Fibroblast of skin of right biceps (primary cell): ENCODE measurements around the gene URB1.
"Not testable (repeated sequence)": the region's sequence is repeated elsewhere in the genome, so short reads cannot be mapped to it uniquely, and the experiment has no call there.

Experiments used
- DNase-seq: peaks from one replicate; pipeline ENCODE4 v3.0.0-alpha.2; 2013

URB1 gene

DNA sequence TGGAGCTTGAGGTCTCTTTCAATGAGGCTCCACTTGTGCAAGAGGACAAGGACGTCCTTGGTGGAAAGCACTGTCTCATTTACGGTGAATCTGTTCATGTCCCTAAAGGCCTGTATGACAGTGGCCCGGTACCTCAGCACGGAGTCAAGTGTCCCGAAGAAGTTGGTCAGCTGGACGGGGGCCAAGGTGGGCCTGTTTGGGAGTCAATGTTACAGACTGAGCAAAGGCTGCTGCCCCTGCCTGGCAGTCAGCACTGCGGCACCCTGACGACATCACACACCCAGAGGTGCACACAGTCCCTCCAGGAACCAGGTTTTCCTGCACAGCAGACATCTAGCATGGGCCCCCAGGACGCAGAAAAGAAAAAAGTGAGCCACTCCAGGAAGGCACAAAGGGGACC, 75.1 kb downstream of the URB1 start:
- no peak for DNase-seq

DNA sequence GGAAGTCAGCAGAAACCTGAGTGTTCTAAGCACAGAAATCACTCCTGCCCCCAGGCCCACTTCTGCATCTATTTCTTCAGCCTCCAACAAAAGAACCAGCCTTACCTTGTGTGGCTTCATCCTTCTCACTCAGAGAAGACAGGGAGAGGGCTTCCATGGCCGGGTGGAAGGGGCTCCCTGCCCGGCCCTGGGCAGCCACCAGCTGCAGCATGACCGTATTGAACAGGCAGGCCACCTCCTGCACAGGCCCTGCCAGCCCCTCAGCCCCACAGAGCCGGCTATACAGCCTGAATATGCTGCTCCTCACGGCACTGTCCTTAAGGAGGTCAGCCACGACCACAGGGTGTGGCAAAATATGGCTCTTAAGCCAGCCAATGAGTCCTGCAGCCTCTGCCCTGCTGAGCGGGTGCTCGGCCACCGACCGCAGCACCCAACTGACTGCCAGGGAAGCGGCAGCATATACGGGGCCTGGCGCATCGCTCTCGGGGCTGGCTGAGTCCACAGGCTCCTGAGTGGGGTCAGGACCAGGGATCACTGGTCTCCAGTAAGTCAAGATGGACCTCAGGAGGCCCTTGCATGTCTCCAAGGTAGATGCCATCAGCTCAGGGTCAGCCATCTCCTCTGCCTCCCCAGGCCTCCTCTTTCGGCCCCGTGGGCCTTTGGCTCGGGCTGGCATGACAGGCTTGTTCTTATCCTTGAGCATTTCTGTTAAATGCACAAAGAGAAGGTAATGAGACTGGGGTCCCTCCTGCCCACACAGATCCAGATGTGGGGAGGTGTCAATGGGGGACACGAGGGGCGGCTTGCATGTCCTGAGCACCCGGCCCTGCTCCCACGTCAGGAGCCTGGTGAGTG, 76.2 kb downstream of the URB1 start:
- DNase-seq, result no peak

DNA sequence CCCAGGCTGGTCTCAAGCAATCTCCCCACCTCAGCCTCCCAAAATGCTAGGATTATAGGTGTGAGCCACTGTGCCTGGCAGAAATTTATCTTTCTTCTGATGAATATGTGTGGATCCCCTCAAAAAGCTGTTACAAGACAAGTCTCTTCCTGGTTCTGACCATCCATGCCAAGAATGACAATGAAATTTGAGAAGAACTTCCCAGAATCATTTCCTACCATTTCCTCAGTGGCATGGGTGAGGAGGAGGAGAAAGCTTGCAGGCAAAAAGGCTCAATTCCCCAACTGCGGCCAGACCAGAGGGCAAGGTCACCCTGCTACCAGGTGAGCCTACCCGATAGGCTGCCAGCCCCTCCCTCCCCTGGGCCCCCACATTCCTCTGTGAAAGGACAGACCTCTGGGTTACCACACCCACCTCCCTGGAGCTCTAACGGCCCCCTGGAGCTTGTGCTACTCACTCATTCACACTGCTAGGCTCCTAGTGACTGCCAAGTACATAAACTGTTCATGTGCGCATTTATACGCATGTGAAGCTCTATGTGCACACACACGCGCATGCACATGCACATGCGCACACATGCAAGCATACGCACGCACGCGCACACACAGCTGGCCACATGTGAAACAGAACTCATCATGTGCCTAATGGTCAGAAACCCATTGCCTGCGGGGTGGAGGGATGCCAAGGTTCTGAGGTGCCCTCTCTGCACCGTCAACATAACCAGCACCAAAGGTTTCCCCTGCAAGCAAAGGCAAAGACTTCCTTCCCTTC, 77.1 kb downstream of the URB1 start:
- DNase-seq, result no peak

DNA sequence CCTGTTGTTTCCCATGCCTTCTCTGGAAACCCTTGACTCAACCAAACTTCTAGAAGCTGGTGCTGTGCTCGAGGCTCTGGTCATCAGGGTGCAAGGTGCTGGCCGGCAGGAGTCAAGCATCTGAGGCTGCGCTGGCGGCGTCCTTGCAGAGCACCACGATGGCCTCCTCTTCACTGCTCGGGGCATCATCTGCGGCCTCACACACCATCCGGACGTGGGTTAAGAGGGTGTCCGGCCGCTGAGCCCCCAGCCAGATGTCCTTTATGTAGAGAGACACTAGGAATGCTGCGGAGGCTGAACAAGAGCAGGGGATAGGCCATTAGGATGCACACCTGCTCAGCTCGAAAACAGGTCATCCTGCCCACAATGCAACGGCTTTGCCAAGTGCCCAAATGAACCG, 78.0 kb downstream of the URB1 start:
- no peak for DNase-seq

DNA sequence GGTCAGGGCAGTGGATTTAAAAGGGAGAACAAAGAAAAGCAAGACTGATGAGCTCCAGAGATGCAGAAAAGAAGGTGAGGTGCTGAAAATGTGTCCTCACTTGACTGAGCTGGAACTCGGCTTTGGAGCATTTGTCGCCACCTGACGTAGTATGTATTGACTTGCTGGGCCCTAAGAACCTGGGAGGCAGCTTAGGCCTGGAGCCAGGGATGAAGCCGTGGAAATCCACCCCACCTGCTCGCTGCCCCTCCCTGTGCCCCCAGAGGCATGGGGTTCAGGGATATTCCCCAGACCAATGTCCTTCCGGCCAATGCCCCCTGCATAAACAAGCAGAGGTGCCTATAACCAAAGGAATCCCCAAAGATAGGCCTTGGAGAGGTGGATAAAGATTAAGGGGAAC, 79.8 kb downstream of the URB1 start:
- DNase-seq, result no peak

DNA sequence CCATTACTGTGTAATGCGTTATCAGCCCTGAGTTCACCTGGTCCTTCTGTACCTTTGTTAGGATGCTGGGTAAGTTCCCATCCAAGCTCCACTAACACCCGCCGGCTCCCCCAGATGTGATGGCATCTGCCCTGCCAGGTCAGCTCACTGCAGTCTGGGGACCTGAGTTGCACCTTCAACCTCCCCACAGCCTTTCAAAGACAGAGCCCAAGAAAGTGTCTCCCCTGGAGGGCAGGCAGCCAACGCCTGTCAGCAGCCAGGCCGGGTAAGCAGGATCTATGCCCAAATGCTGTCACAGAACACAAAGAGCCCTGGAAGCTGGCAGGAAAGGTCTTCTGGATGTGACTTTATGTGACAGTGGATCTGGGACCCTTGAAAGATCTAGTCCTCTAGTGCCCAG, 80.5 kb downstream of the URB1 start:
- no peak for DNase-seq

GRCh38 chr21:32311621-32312020, 81.2 kb downstream of the URB1 start:
- no peak for DNase-seq

DNA sequence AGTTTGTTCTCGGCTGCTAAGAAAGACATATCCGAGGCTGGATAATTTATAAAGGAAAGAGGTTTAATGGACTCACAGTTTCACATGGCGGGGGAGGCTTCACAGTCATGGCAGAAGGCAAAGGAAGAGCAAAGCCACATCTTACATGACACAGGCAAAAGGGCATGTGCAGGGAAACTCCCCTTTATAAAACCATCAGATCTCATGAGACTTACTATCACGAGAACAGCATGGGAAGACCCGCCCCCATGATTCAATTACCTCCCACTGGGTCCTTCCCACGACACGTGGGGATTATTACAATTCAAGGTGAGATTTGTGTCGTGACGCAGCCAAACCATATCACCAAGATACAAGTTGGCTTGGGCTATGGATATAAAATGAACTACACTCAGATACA, 81.8 kb downstream of the URB1 start:
- not testable (repeated sequence) for DNase-seq

GRCh38 chr21:32309906-32310460, 82.8 kb downstream of the URB1 start:
- DNase-seq, result no peak

DNA sequence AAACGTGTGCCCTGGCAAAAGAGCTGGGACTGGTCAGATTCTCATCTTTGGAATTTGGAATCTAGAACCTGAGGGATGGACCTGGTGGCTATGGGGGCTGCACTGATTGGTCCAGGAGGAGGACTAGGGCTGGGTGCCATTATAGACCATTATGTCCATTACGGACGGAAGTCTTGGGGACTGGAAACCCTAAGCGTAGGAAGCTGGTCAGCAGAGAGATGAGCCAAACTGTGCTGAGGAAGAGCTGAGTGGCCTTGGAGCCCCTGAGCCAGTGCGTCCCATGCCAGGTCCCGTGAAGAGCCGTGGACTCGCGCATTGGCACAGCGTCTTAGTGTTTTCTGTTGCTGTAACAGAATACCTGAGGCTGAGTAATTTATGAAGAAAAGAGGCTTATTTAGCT, 84.1 kb downstream of the URB1 start:
- DNase-seq, result no peak

DNA sequence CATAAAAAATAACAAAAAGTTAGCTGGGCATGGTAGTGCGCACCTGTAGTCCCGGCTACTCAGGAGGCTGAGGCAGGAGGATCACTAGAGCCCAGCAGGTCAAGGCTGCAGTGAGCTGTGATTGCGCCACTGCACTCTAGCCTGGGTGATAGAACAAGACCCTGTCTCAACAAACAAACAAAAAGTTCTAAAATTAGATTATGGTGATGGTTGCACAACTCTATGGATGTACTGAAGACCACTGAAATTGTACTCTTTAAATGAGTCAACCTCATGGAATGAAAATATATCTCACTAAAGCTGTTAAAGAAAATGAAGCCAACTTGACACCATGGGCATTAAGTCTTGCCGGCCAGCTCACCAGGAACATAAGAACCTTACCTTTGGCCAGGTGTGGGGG, 85.1 kb downstream of the URB1 start:
- peak; percentile 36 for DNase-seq

GRCh38 chr21:32306021-32306780, 86.6 kb downstream of the URB1 start:
- peak; percentile 15 for DNase-seq

- DNase-seq, result no peak
Measured at GRCh38 chr21:32304998-32305397, 87.8 kb downstream of the URB1 start.

DNA sequence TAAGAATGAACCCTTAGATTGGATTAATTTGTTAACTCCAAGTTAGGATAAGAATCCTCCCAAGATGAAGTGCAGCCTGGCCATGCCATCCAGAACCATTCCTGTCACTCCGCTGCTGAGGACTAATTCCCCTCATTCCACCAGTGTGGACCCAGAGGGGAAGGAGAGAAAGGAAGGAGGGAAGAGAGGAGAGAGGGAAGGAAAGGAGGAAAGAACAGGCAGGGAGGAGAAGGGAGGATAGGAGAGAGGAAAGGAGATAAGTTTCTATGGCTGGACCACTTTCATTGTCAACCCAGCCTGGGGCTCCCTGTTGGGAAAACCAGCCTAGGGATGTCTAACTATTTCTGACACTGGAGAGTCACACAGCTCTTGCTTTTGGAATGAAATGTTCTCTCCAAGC, 89.4 kb downstream of the URB1 start:
- DNase-seq, result no peak

GRCh38 chr21:32302560-32302959, 90.3 kb downstream of the URB1 start:
- no peak for DNase-seq

- DNase-seq, result no peak
Measured at GRCh38 chr21:32301596-32301995, 91.2 kb downstream of the URB1 start.

DNA sequence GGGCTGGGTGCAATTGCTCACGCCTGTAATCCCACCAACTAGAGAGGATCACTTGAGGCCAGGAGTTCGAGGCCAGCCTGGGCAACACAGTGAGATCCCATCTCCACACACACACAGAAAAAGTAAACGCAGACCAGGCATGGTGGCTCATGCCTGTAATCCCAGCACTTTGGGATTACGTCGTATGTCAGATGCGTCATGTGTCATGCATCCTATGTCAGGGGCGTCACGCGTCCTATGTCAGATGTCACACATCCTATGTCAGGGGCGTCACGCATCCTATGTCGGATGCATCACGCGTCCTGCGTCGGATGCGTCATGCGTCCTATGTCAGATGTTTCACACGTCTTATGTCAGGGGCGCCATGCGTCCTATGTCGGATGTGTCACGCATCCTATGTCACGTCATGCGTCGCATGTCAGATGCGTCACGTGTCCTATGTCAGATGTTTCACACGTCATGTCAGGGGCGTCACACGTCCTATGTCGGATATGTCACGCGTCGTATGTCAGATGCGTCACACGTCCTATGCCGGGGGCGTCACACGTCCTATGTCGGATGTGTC, 92.6 kb downstream of the URB1 start:
- no peak for DNase-seq

GRCh38 chr21:32299695-32300094, 93.1 kb downstream of the URB1 start:
- DNase-seq, result no peak

DNA sequence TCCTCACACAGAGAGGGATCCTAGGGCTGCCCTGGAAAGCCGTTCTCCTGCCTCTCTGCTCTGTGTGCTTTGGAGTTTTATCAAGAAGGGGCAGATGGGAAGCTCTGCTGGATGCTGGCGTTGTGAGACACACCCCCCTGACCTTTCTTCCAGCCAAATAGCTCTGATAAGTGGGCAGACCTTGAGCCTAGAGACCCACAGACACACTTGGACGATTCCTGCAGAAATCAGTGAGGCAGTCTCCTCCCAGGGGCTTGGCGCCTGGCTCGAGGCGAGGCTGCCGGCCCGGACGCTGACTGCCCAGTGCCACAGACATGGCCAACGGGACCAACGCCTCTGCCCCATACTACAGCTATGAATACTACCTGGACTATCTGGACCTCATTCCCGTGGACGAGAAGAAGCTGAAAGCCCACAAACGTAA, 94.1 kb downstream of the URB1 start, which contains the start of gene MRAP:
Gene MRAP (plus strand): TSS at position 198 of the 424 bp plus-strand sequence. CDS start 117 bp downstream, at position 315.
- no peak for DNase-seq

DNA sequence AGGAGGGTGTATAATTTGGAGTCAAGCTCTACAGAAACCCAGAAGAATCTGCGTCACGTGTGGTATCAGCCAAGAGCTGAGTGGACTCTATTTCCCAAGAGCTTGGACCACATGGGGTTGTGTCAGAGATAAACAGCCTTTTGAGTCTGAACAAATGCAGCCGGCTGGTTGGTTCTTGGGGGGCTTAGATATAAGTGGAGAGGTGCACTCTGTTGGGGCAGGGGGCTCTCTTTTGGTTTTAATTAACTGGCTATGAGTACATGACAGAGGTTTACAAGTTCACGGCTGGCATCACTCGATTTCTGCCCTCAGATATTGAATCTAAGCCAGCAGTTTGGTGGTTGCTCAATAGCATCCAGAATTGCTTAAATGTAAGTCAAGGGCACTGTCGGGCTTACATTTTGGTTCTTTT, 94.7 kb downstream of the URB1 start:
- DNase-seq, result no peak

DNA sequence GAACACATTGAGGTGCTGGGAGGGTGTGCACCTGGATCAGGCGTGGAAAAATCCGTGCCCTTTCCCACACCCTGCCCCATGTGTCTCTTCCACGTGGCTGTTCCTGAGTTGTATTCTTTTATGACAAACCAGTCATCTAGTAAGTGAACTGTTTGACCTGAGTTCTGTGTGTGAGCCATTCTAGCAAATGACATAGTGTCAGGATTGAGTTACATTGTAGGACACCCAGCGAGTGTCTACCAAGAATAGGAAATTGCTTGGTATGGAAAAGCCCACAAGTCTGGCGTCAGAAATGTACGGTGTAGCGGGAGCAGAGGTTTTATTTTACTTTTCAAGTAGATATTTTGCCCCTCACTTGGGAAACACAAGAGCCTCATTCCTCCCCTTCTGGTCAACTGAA, 95.4 kb downstream of the URB1 start:
- DNase-seq, result no peak

GRCh38 chr21:32285476-32285875, 107.3 kb downstream of the URB1 start:
- DNase-seq, result no peak

- no peak for DNase-seq
Measured at GRCh38 chr21:32282992-32283391, 109.8 kb downstream of the URB1 start.
